K562 (cell line): ENCODE results near the gene FOXA3. TPM values are rescaled to one million over a fixed set of nuclear protein-coding genes. Genes with fewer than 3 reads are reported as not detected.

Experiments used
- ATF3 ChIP-seq, 2 experiments: fragments of 450-650 bp in 1 of 2; sonication (generic) in 1 of 2; formaldehyde crosslinking in 1 of 2; IDR thresholded peaks in 1 of 2; conservative IDR thresholded peaks in 1 of 2; 2 replicates each; pipeline versions ENCODE4 v1.6.1 to v1.8.1; 2016 to 2023; ENCODE audit warnings: mild to moderate bottlenecking in 2 of 2, moderate library complexity in 2 of 2, inconsistent platforms in 1 of 2, missing genetic modification reagents in 1 of 2
- DPF2 ChIP-seq: fragments of 450-650 bp; IDR thresholded peaks from 2 replicates; pipeline ENCODE4 v1.6.1; 2016
- EGR1 ChIP-seq: fragments of 450-650 bp; conservative IDR thresholded peaks from 2 replicates; pipeline ENCODE4 v1.6.1; 2017; ENCODE audit warnings: mild to moderate bottlenecking
- ETS1 ChIP-seq: conservative IDR thresholded peaks from 2 replicates; pipeline ENCODE4 v1.6.1; 2011; ENCODE audit warnings: low read depth, mild to moderate bottlenecking, low read length; ENCODE audit not compliant: control insufficient read depth
- FOSL1 ChIP-seq: fragments of 200-800 bp; sonication (Bioruptor generic); conservative IDR thresholded peaks from 2 replicates; pipeline ENCODE4 v1.6.1; 2016; ENCODE audit warnings: missing genetic modification characterization, missing compliant biosample characterization
- FOXK1 ChIP-seq: sonication (generic); formaldehyde crosslinking; IDR thresholded peaks from 2 replicates; pipeline ENCODE4 v1.8.0; 2022; ENCODE audit warnings: missing genetic modification reagents, mild to moderate bottlenecking, borderline replicate concordance
- FOXP4 ChIP-seq: sonication (generic); formaldehyde crosslinking; IDR thresholded peaks from 2 replicates; pipeline ENCODE4 v1.8.0; 2022; ENCODE audit warnings: mild to moderate bottlenecking, missing genetic modification reagents, borderline replicate concordance
- HNRNPLL ChIP-seq: fragments of 200-400 bp; formaldehyde crosslinking; IDR thresholded peaks from 2 replicates; pipeline ENCODE4 v1.6.1; 2017; ENCODE audit warnings: low read length, low read depth, mild to moderate bottlenecking; ENCODE audit not compliant: poor library complexity, severe bottlenecking
- IRF1 ChIP-seq: sonication (generic); formaldehyde crosslinking; IDR thresholded peaks from 2 replicates; pipeline ENCODE4 v1.8.0; 2022; ENCODE audit warnings: missing genetic modification reagents, mild to moderate bottlenecking, borderline replicate concordance
- NEUROD1 ChIP-seq: fragments of 150-350 bp; IDR thresholded peaks from 2 replicates; pipeline ENCODE4 v1.6.1; 2014; ENCODE audit warnings: borderline replicate concordance, low read length, low read depth; ENCODE audit not compliant: partially characterized antibody
- NR4A1 ChIP-seq, 2 experiments: fragments of 250-450 bp in 1 of 2; fragments of 450-650 bp in 1 of 2; sonication (Bioruptor Pico) in 1 of 2; IDR thresholded peaks; 2 replicates each; pipeline versions ENCODE4 v1.4.0 to v1.6.1; 2016 to 2020; ENCODE audit warnings: mild to moderate bottlenecking in 2 of 2, missing compliant biosample characterization in 1 of 2, missing genetic modification characterization in 1 of 2, moderate library complexity in 1 of 2
- PRPF4 ChIP-seq: fragments of 200-400 bp; formaldehyde crosslinking; IDR thresholded peaks from one replicate; pipeline ENCODE4 v1.6.1; 2017; ENCODE audit warnings: low read length, low read depth, mild to moderate bottlenecking; ENCODE audit not compliant: insufficient read depth, poor library complexity, severe bottlenecking
- SMARCE1 ChIP-seq: fragments of 450-650 bp; IDR thresholded peaks from 2 replicates; pipeline ENCODE4 v1.7.1; 2016; ENCODE audit warnings: mild to moderate bottlenecking
- SRSF9 ChIP-seq: fragments of 200-400 bp; formaldehyde crosslinking; IDR thresholded peaks from 2 replicates; pipeline ENCODE4 v1.6.1; 2017; ENCODE audit warnings: low read depth, low read length, borderline replicate concordance
- TCFL5 ChIP-seq: fragments of 250-450 bp; sonication (Bioruptor Pico); conservative IDR thresholded peaks from 2 replicates; pipeline ENCODE4 v1.6.1; 2021; ENCODE audit warnings: mild to moderate bottlenecking, moderate library complexity, matching md5 sums
- ZFP36 ChIP-seq: fragments of 150-350 bp; IDR thresholded peaks from 2 replicates; pipeline ENCODE4 v1.6.1; 2018; ENCODE audit warnings: low read length, low read depth; ENCODE audit not compliant: partially characterized antibody
- ZNF146 ChIP-seq: IDR thresholded peaks from one replicate; pipeline ENCODE4 v1.6.1; 2018; ENCODE audit warnings: missing compliant biosample characterization; ENCODE audit not compliant: unreplicated experiment
- ZNF253 ChIP-seq: fragments of 250-450 bp; sonication (Bioruptor Pico); conservative IDR thresholded peaks from 2 replicates; pipeline ENCODE4 v1.6.1; 2021; ENCODE audit warnings: mild to moderate bottlenecking
- ZNF311 ChIP-seq: fragments of 250-450 bp; sonication (Bioruptor Pico); IDR thresholded peaks from 2 replicates; pipeline ENCODE4 v1.4.0; 2020; ENCODE audit warnings: mild to moderate bottlenecking, moderate library complexity
- ZNF586 ChIP-seq: fragments of 450-650 bp; formaldehyde crosslinking; conservative IDR thresholded peaks from 2 replicates; pipeline ENCODE4 v1.4.0; 2020; ENCODE audit warnings: mild to moderate bottlenecking, moderate library complexity
- polyA plus RNA-seq, 8 experiments: library from polyadenylated mRNA; depleted of rRNA in 4 of 8; stranded (reverse) in 5 of 8; unstranded in 3 of 8; fragments of >200 nt; fragmentation: Nextera tagmentation in 2 of 8; fragmentation: Illumina TruSeq in 1 of 8; extraction: Ambion mirVana in 2 of 8; extraction: Trizol in 1 of 8; gene quantifications; 2 replicates each; pipeline versions ENCODE4 v1.2.1 to v1.2.3, GENCODE V29; 2011 to 2014; ENCODE audit warnings: inconsistent platforms in 1 of 8, missing spikeins in 1 of 8
- total RNA-seq, 7 experiments: library from RNA; depleted of rRNA in 6 of 7; stranded (reverse); fragments of >200 nt in 6 of 7; fragmentation: Illumina TruSeq in 2 of 7; extraction: Trizol in 2 of 7; gene quantifications; 2 replicates each; pipeline versions ENCODE4 v1.2.1 to v1.2.3, GENCODE V29; 2011 to 2021; ENCODE audit warnings: low replicate concordance in 1 of 7

The FOXA3 gene
- total and polyA plus RNA-seq, 9 of the 15 experiments (the other 6 are each of a cell fraction or from before 2014, with no cell fraction given), result 1.3 to 15.5 (median 4.7) TPM

GRCh38 chr19:45886427-45887199 lies 22.5 kb downstream of the FOXA3 start (continued):
- TF ChIP-seq EGR1, result 0 out of 2 replicates have a peak, but pooled peaks have one; percentile 2
- TF ChIP-seq DPF2, result no peak
- no peak for TF ChIP-seq SMARCE1
- 0 out of 2 replicates have a peak, but pooled peaks have one; percentile 61 for TF ChIP-seq FOXK1 (CRISPR knock-in tag)
- TF ChIP-seq IRF1 (CRISPR knock-in tag), result no peak
- peak; percentile 49 for TF ChIP-seq HNRNPLL
- TF ChIP-seq FOXP4 (CRISPR knock-in tag), result 0 out of 2 replicates have a peak, but pooled peaks have one; percentile 47
- no peak for TF ChIP-seq SRSF9
- no peak for TF ChIP-seq ZNF586 (CRISPR knock-in tag)
- TF ChIP-seq ZNF253, result 0 out of 2 replicates have a peak, but pooled peaks have one; percentile 49
- no peak for TF ChIP-seq NR4A1 (CRISPR knock-in tag; IDR thresholded peaks at IDR 0.05)
- no peak for TF ChIP-seq NR4A1 (tag; IDR thresholded peaks at IDR 0.05)
- no peak for TF ChIP-seq ZNF311 (CRISPR knock-in tag)
- TF ChIP-seq ZNF146 (CRISPR knock-in tag), result no peak
- TF ChIP-seq ZFP36, result peak; percentile 97
- no peak for TF ChIP-seq PRPF4
- TF ChIP-seq ETS1, result peak; percentile 41; the same call in 1 of the 2 replicates
- peak; percentile 33 for TF ChIP-seq NEUROD1
- no peak for TF ChIP-seq TCFL5 (CRISPR knock-in tag)
- TF ChIP-seq FOSL1 (tag), result no peak
- TF ChIP-seq ATF3 (IDR thresholded peaks at IDR 0.05), result no peak
- TF ChIP-seq ATF3 (CRISPR knock-in tag; conservative IDR thresholded peaks at IDR 0.05), result 0 out of 2 replicates have a peak, but pooled peaks have one; percentile 55
